Astrocyte (in vitro differentiated cells and primary cell): ENCODE measurements around the gene C10orf67. TPM values are rescaled to one million over a fixed set of nuclear protein-coding genes. Genes with fewer than 3 reads are reported as not detected.
A peak's percentile ranks its signal among the peaks of the same experiment; 100 is the strongest.

ENCODE experiments used
- DNase-seq: peaks from one replicate; pipeline ENCODE4 v3.0.0-alpha.2; 2010; ENCODE audit warnings: low read depth
- FAIRE-seq: peaks from 2 replicates; lab custom pipeline; 2011; peaks lifted over from hg19 to GRCh38; lab: Jason Lieb, UNC
- H2AFZ ChIP-seq: 2 replicates; pipeline ENCODE4 v1.6.0; 2012; ENCODE audit warnings: low read depth, low read length, inconsistent platforms
- H3K27ac ChIP-seq: 2 replicates; pipeline ENCODE4 v1.5.1; 2011; ENCODE audit warnings: low read depth, low read length, inconsistent platforms
- H3K27me3 ChIP-seq: 2 replicates; pipeline ENCODE4 v1.6.0; 2011; ENCODE audit warnings: low read length, inconsistent platforms; ENCODE audit not compliant: insufficient read depth
- H3K36me3 ChIP-seq: 2 replicates; pipeline ENCODE4 v1.5.1; 2011; ENCODE audit warnings: low read length, inconsistent platforms; ENCODE audit not compliant: insufficient read depth
- H3K4me1 ChIP-seq: 2 replicates; pipeline ENCODE4 v1.5.1; 2011; ENCODE audit warnings: low read length, inconsistent platforms; ENCODE audit not compliant: insufficient read depth
- H3K4me2 ChIP-seq: 2 replicates; pipeline ENCODE4 v1.6.0; 2012; ENCODE audit warnings: low read length, inconsistent platforms
- H3K4me3 ChIP-seq: 2 replicates; pipeline ENCODE4 v1.5.1; 2011; ENCODE audit warnings: low read depth, mild to moderate bottlenecking, low read length, inconsistent platforms; ENCODE audit not compliant: insufficient read depth
- H3K79me2 ChIP-seq: 2 replicates; pipeline ENCODE4 v1.6.0; 2012; ENCODE audit warnings: mild to moderate bottlenecking, low read length, inconsistent platforms; ENCODE audit not compliant: insufficient read depth
- H3K9ac ChIP-seq: 2 replicates; pipeline ENCODE4 v1.6.0; 2012; ENCODE audit warnings: mild to moderate bottlenecking, low read length, inconsistent platforms
- H3K9me3 ChIP-seq: 2 replicates; pipeline ENCODE4 v1.5.1; 2012; ENCODE audit warnings: low read depth, mild to moderate bottlenecking, low read length, inconsistent platforms; ENCODE audit not compliant: insufficient read depth
- H4K20me1 ChIP-seq: 2 replicates; pipeline ENCODE4 v1.6.0; 2012; ENCODE audit warnings: low read length, inconsistent platforms; ENCODE audit not compliant: insufficient read depth
- H3K27ac Mint-ChIP-seq: one replicate; pipeline ENCODE4 v1.8.0; 2021; ENCODE audit warnings: mild to moderate bottlenecking, mixed read lengths; ENCODE audit not compliant: unreplicated experiment
- H3K27me3 Mint-ChIP-seq: one replicate; pipeline ENCODE4 v1.8.0; 2021; ENCODE audit warnings: low read depth, mixed read lengths; ENCODE audit not compliant: unreplicated experiment
- H3K36me3 Mint-ChIP-seq: one replicate; pipeline ENCODE4 v1.8.0; 2021; ENCODE audit warnings: low read depth, mixed read lengths; ENCODE audit not compliant: unreplicated experiment
- H3K4me1 Mint-ChIP-seq: one replicate; pipeline ENCODE4 v1.8.0; 2021; ENCODE audit warnings: low read depth, mixed read lengths; ENCODE audit not compliant: unreplicated experiment
- H3K4me3 Mint-ChIP-seq: one replicate; pipeline ENCODE4 v1.8.0; 2021; ENCODE audit warnings: mild to moderate bottlenecking, moderate library complexity, mixed read lengths; ENCODE audit not compliant: unreplicated experiment
- H3K9me3 Mint-ChIP-seq: one replicate; pipeline ENCODE4 v1.8.0; 2021; ENCODE audit warnings: mild to moderate bottlenecking, mixed read lengths; ENCODE audit not compliant: unreplicated experiment
- EZH2 ChIP-seq: IDR thresholded peaks from 2 replicates; pipeline ENCODE4 v1.6.1; 2012; ENCODE audit warnings: mild to moderate bottlenecking, low read length, inconsistent platforms; ENCODE audit not compliant: insufficient read depth
- total RNA-seq: library from RNA; stranded (reverse); gene quantifications from 2 replicates; pipeline ENCODE4 v1.2.1, GENCODE V29; 2021
- TF ChIP-seq, protein P1 (sequence below): IDR thresholded peaks from 2 replicates; pipeline ENCODE4 v1.5.1; 2011; ENCODE audit warnings: low read depth, mild to moderate bottlenecking, inconsistent platforms, low read length, moderate library complexity; ENCODE audit not compliant: insufficient read depth

Gene C10orf67
- total RNA-seq, 1 donor from 2014 or later: 0.27 TPM

DNA sequence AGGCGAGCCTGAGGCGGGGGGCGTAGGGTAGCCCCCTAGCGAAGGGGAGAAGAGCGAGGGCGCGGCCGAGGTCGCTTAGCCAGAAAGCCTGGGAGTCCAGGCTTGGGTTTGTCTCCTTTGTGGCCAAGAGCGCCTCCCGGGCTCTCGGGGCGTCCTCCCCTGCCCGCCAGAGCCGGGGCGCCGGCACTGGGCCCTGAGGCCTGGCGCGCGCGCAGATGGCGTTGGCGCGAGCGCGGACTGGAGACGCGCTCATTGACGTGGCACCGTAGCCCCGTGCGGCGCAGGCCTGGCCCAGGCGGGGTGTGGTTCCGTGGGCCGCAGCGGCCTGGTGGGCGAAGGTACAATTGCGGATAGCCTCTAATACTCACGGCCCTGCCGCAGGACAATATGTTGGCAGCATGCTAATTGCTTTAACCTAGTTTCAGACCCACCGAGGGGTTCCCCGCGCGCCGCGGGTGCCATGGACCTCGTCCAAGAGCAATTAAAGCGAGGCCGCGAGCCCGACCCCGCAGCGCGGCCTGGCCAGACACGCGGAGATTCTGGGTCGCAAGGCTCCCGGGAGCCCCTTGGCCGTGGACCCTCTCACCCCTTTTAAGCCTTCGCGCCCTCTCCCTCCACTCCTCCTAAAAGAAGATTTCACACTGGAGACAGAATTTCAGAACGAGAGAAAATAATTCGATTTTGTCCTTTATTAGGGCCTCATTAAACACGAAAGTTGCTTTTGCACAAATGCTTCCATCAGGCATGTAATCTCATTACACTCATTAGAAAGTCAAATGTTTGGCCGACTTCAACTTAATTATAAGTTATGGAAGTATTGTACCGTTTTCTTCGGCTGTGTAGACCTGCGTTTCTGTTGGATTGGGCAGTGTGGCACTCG lies 149.4 kb downstream of the C10orf67 start:
- H3K27ac ChIP-seq: no peak overlapping the region
- Mint-ChIP-seq H3K4me1 (no peaks in the 10 kb centered on the region), H3K4me3 (no peak overlapping the region), H3K36me3 (no peaks in the 10 kb centered on the region), H3K27me3 (peaks cover 72% of the 10 kb centered on the region), H3K27ac (no peak overlapping the region), H3K9me3 (peaks cover 13% of the 10 kb centered on the region)
- no peak overlapping the region for H3K9ac ChIP-seq
- no peaks in the 10 kb centered on the region for H4K20me1 ChIP-seq
- H3K4me1 ChIP-seq: peaks cover 2% of the 10 kb centered on the region
- FAIRE-seq: no peak
- no peak overlapping the region for H2AFZ ChIP-seq
- H3K27me3 ChIP-seq: peaks cover 75% of the 10 kb centered on the region
- H3K4me3 ChIP-seq: no peak overlapping the region
- TF ChIP-seq EZH2: peak; percentile 79
- TF ChIP-seq, protein P1, sequence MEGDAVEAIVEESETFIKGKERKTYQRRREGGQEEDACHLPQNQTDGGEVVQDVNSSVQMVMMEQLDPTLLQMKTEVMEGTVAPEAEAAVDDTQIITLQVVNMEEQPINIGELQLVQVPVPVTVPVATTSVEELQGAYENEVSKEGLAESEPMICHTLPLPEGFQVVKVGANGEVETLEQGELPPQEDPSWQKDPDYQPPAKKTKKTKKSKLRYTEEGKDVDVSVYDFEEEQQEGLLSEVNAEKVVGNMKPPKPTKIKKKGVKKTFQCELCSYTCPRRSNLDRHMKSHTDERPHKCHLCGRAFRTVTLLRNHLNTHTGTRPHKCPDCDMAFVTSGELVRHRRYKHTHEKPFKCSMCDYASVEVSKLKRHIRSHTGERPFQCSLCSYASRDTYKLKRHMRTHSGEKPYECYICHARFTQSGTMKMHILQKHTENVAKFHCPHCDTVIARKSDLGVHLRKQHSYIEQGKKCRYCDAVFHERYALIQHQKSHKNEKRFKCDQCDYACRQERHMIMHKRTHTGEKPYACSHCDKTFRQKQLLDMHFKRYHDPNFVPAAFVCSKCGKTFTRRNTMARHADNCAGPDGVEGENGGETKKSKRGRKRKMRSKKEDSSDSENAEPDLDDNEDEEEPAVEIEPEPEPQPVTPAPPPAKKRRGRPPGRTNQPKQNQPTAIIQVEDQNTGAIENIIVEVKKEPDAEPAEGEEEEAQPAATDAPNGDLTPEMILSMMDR: no peak
- no peak overlapping the region for H3K4me2 ChIP-seq
- no peaks in the 10 kb centered on the region for H3K36me3 ChIP-seq
- H3K9me3 ChIP-seq: no peaks in the 10 kb centered on the region
- no peaks in the 10 kb centered on the region for H3K79me2 ChIP-seq
- DNase-seq: no peak

DNA sequence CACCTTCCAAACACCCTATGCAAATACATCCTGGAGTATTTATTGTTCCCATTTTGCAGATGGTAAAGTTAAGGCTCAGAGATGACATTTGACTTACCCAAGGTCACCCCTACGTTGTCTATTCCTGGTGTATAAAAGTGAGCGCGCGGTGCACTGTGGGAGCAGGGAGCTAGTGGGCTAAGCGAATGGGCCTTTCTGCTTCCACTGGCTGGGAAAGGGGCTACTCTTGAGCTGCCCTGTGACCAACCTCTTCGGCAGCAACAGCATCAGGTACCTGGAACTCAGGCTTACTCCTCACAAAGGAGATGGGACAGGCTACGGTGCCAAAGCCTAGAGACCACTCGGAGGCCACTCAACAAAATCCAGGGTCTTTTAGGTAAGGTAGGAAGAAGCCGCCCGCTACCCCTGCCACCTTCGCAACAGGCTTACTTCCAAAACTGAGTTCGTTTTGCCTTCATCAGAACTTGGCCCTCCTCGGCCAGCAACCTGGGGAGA lies 150.1 kb downstream of the C10orf67 start:
- FAIRE-seq (no peak), DNase-seq (no peak)
- Histone ChIP-seq H3K36me3 (no peaks in the 10 kb centered on the region), H3K4me3 (no peak overlapping the region), H3K9me3 (no peaks in the 10 kb centered on the region), H3K9ac (no peak overlapping the region), H3K27ac (no peak overlapping the region), H3K79me2 (no peaks in the 10 kb centered on the region), H4K20me1 (no peaks in the 10 kb centered on the region), H2AFZ (no peak overlapping the region), H3K27me3 (peaks cover 71% of the 10 kb centered on the region), H3K4me1 (peaks cover 2% of the 10 kb centered on the region), H3K4me2 (no peak overlapping the region)
- Mint-ChIP-seq H3K9me3 (peaks cover 13% of the 10 kb centered on the region), H3K4me3 (no peak overlapping the region), H3K4me1 (no peaks in the 10 kb centered on the region), H3K36me3 (no peaks in the 10 kb centered on the region), H3K27me3 (peaks cover 71% of the 10 kb centered on the region), H3K27ac (no peak overlapping the region)
- no peak for TF ChIP-seq EZH2
- TF ChIP-seq, protein P1: no peak
